IPS-NIHi11 (cell line): ENCODE measurements around the gene EXOC2.
"Not testable (repeated sequence)": the region's sequence is repeated elsewhere in the genome, so short reads cannot be mapped to it uniquely, and the experiment has no call there.

Source experiments
- DNase-seq: peaks from one replicate; pipeline ENCODE4 v3.0.0; 2012; ENCODE audit warnings: mixed read lengths, low spot score

EXOC2 gene

GRCh38 chr6:679282-679681, 13.7 kb downstream of the EXOC2 start:
- DNase-seq, result no peak

GRCh38 chr6:678520-678919, 14.4 kb downstream of the EXOC2 start:
- DNase-seq, result no peak

- no peak for DNase-seq
Measured at GRCh38 chr6:677919-678318, 15.0 kb downstream of the EXOC2 start.

GRCh38 chr6:674956-675355, 18.0 kb downstream of the EXOC2 start:
- no peak for DNase-seq

DNA sequence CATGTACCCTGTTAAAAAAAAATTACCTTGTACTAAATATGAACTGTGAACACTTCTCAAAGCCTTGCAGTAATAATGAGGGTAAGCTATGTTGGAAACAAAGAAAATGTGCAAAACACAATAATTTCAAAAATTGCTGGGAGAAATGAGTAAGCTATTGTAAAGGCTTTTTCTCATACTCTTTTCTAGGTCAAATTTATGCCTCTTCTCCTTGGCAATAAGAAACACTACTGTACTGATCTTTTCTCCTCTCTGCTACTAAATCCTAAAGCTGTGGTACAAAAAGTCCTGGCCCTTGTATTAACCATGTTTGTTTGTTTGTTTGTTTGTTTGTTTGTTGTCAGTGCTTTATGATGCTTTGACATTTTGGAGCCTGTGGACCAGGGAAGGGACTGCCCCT, 18.5 kb downstream of the EXOC2 start:
- DNase-seq, result no peak

DNA sequence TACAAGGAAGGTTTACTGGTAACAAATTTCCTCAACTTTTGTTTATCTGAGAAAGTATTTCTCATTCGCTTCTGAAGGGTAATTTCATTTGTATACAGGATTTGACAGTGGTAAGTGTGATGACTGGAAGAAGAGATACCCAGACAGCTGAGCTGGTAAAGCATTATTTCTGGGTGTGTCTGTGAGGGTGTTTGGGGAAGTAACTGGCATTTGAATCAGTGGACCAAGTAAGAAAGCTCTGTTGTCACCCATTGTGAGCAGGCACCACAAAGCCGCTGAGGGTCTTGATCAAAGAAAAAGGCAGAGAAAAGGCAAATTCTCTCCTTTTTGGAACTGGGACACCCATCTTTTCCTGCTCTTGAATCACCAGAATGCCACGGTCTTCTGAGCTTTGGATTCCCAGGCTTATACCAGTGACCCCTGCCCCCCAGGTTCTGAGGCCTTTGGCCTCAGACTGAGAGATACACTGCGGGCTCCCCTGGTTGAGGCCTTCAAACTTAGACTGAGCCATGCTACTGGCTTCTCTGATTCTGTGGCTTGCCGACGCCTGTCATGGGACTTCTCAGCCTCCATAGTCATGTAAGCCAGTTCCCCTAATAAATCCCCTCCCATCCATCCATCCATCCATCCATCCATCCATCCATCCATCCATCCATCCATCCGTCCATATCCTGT, 25.5 kb downstream of the EXOC2 start:
- DNase-seq, result no peak

DNA sequence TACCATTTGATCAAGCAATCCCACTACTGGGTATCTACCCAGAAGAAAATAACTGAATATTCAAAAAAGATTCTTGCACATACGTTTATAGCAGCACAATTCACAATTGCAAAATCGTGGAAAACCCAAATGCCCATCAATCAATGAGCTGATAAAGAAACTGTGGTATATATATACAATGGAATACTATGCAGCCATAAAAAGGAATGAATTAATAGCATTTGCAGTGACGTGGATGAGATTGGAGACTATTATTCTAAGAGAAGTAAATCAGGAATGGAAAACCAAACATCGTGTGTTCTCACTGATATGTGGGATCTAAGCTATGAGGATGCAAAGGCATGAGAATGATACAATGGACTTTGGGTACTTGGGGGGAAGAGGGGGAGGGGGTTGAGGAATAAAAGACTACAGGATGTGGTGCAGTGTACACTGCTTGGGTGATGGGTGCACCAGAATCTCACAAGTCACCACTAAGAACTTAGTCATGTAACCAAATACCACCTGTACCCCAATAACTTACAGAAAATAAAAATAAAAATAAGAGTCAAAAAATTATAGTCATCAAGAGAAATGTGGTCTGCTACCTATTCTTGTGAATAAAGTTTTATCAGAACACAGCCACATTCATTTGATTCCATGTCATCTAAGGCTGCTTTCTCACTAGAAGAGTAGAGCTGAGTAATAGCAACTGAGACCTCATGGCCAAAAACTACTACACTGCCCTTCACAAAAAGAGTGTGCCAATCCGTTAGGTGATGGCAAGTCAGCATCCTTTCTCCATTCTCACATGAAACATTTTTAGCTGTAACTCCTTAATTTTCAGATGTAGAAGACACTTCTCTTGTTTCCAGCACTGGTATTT, 27.3 kb downstream of the EXOC2 start:
- DNase-seq, result no peak

GRCh38 chr6:663788-664187, 29.2 kb downstream of the EXOC2 start:
- DNase-seq, result not testable (repeated sequence)

GRCh38 chr6:659716-660581, 33.0 kb downstream of the EXOC2 start:
- peak; percentile 35 for DNase-seq

GRCh38 chr6:658244-658643, 34.7 kb downstream of the EXOC2 start:
- DNase-seq, result no peak

DNA sequence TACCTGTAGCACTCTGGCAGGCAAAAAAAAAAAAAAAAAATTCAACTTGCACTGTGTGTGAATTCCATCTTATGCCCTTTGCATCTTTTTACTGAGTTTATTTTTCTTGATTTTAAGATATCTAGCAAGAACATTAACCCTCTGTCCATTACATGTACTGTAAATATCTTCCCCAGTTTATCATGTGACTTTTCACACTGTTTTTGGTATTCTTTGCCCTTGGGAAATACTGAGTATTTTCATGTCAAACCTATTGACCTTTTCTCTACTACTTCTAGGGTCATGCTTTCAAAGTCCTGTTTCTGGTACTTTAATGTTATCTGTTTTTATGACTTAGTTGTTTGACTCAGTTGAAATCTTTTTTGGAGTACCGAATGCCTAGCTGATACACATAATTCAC, 35.2 kb downstream of the EXOC2 start:
- no peak for DNase-seq

DNA sequence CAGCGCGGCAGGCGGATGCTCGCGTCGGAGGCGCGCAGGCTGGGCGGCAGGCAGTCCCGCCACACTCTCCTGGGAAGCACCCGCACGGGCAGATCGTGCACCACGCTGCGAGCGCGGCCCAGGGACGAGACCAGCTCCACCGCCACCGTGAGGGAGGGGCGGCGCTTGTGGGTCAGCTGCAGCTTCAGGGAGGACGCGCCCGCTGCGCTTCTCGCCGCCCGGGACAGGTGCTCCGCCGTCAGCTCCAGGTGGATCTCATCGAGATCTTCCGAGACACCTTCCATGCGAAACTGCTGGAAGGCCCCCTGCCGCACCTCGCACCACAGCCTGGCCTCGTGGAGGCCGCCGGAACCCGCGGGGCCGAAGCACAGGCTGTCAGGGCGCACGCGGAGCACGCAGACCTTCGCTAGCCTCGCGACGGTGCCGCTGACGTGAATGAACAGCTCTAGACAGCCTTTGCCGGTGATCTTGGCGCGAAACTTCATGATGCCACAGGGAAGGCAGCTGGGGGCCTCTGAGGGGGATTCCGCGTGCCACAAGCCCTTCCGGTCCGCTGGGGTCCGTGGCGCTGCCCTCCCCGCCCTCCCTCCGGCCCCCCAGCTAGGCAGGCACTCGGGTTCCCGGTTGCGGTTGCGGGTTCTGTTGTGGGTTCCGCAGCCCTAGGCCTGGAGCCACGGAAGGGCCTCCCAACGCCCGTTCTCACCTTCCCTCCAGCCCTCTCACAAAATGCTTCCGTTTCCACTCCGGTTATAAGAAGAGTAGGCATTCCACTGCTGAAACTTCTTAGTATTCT, 36.3 kb downstream of the EXOC2 start, which contains the start of gene HUS1B:
TSS of gene HUS1B (minus strand) at position 641 of the 793 bp plus-strand sequence. CDS start at position 485, 156 bp downstream.
- DNase-seq, result no peak

GRCh38 chr6:654136-654535, 38.8 kb downstream of the EXOC2 start:
- DNase-seq, result no peak

DNA sequence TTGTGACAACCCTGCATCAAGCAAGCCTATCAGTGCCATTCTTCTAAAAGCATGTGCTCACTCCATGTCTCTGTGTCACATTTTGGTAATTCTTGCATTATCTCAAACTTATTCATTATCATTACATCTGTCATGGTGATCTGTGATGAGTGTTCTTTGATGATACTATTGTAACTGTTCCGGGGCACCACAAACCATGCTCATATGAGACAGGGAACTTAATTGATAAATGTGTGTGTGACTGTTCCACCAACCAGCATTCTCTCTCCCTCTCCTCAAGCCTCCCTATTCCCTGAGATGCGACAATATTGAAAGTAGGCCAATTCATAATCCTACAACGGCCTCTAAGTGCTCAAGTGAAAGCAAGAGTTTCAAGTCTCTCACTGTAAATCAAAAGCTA, 40.1 kb downstream of the EXOC2 start:
- no peak for DNase-seq

DNA sequence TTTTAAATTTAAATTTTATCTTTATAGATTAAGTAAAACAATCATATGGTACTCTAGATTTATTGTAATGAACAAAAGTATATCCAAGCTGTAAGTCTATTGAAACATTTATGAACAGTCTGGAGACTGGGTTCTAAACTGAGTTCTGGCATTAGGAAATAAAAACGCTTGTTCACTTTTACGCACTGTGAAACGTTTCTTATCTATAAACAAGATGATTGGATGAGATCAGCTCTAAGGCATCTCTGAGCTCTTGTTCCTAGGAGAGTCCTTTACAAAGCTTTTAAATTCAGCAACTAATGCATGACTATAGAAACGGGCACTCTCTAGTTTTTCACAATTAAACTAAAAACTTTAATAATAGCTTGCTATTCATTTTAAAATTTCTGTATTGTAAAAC, 42.8 kb downstream of the EXOC2 start:
- no peak for DNase-seq

GRCh38 chr6:642805-643204, 50.1 kb downstream of the EXOC2 start:
- DNase-seq, result no peak

- DNase-seq, result no peak
Measured at GRCh38 chr6:641225-641985, 51.5 kb downstream of the EXOC2 start.

GRCh38 chr6:636488-636887, 56.5 kb downstream of the EXOC2 start:
- no peak for DNase-seq

- no peak for DNase-seq
Measured at GRCh38 chr6:635233-635632, 57.7 kb downstream of the EXOC2 start.

DNA sequence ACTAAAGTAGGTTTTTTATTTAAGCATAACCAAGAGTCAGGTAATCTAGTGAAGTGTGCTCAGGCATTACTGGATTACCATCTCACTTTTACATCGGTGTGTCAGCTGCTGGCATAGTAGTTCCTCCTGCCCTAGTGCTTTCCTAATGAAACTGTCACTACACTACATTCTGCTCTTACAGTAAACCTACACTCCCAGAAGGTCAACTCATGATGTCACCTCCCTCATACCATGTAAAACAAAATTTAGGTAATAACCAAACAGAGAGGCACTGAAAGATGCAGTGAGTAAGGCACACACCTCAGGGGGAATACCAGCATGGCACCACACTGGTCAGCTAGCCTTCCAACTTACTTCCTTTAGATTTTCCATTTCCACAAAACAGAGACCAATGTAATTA, 59.3 kb downstream of the EXOC2 start:
- DNase-seq, result no peak

GRCh38 chr6:628766-629165, 64.2 kb downstream of the EXOC2 start:
- no peak for DNase-seq
